ENCODE results near the gene COIL. TPM values are rescaled to one million over a fixed set of nuclear protein-coding genes. Genes with fewer than 3 reads are reported as not detected.
A peak's percentile ranks its signal among the peaks of the same experiment; 100 is the strongest.

Gene COIL
- total RNA-seq, 1 donor from 2014 or later = 8.2 TPM

DNA sequence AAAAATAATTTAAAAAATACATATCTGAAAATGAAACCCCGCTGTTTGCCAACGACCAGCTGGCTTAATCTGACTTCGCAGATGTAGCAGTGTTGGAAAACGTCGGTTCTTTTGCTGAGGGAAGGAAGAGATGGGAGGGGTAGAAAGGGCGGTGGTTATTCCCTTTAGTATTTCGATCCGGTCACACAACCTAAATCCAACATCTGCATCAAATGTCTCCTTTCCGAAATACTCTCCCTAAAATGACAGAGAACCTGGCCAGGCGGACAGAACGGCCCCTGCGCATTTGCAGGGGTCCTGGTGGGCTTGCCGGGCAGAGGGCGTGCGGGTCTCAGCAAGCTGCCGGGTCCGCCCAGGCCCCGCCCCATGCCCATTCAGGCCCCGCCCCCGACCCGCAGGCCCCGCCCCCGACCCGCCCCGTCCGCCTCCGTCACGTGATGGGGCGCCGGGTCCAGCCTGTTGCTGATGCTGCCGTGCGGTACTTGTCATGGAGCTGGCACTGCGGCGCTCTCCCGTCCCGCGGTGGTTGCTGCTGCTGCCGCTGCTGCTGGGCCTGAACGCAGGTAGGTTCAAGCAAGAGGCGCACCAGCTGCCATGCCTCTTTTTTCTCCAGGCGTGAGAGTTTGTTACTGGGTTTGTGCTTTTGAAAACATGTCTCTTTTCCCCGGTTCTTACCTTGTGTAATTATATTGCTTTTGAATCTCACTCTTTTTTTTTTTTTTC is 17.0 kb upstream of the COIL start, which contains the start of gene SCPEP1:
Gene SCPEP1 (plus strand): TSS at position 459 of the 723 bp plus-strand sequence. CDS start 29 bp downstream, at position 488.
- intact Hi-C loops (cut with micrococcal nuclease) = no loop called here
- H3K4me1 ChIP-seq = peaks cover 30% of the 10 kb centered on the region
- H3K27ac ChIP-seq (replicated peaks) = peak within 1 kb of the TSS; percentile 83

DNA sequence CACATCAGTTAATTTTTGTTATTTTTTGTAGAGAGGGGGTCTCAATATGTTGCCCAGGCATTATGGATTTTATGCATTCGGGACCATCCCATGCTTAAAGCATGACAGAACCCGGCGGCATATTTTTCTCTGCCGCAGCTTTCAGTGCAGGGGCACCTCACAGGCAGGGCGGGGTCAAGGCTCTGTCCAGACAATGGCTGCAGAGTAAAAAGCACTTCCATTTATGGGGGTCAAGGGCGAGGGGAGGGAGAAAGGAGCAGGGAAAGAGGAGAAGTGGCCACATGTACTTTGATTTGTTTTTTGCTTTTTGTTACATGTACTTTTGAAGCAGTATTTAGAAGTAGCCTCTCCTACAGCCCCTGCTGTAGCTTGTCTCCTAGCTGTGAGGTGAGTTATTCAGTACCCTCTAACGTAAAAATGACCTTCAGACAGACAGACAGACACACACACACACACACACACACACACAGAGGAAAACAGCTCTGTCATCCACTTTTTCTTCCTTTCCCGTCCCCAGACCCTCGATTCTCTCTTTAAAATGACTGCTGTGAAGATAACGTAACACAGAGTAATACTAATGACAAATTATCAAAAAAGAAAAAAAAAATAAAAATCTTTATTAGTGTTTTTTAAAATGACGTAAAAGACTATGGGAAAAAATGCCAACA is 16.2 kb upstream of the COIL start:
- H3K4me1 ChIP-seq = peaks cover 30% of the 10 kb centered on the region
- peak overlapping the region; percentile 81 for H3K4me3 ChIP-seq
- TF ChIP-seq, protein P1, sequence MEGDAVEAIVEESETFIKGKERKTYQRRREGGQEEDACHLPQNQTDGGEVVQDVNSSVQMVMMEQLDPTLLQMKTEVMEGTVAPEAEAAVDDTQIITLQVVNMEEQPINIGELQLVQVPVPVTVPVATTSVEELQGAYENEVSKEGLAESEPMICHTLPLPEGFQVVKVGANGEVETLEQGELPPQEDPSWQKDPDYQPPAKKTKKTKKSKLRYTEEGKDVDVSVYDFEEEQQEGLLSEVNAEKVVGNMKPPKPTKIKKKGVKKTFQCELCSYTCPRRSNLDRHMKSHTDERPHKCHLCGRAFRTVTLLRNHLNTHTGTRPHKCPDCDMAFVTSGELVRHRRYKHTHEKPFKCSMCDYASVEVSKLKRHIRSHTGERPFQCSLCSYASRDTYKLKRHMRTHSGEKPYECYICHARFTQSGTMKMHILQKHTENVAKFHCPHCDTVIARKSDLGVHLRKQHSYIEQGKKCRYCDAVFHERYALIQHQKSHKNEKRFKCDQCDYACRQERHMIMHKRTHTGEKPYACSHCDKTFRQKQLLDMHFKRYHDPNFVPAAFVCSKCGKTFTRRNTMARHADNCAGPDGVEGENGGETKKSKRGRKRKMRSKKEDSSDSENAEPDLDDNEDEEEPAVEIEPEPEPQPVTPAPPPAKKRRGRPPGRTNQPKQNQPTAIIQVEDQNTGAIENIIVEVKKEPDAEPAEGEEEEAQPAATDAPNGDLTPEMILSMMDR (IDR thresholded peaks at IDR 0.05; ENCODE audit: borderline replicate concordance) = no peak
- intact Hi-C loops (cut with micrococcal nuclease) = no loop called here
- H3K27me3 ChIP-seq (ENCODE audit: low read depth) = no peaks in the 10 kb centered on the region
- H3K36me3 ChIP-seq = peaks cover 12% of the 10 kb centered on the region
- no peaks in the 10 kb centered on the region for H3K9me3 ChIP-seq (replicated peaks)
- no peak for DNase-seq
- peak overlapping the region; percentile 83 for H3K27ac ChIP-seq (replicated peaks)

More for the DNA sequence above, 17.0 kb upstream of the COIL start, which contains the start of gene SCPEP1:
- H3K9me3 ChIP-seq (replicated peaks) = no peaks in the 10 kb centered on the region
- TF ChIP-seq, protein P1 (IDR thresholded peaks at IDR 0.05; ENCODE audit: borderline replicate concordance) = no peak
- H3K27me3 ChIP-seq (ENCODE audit: low read depth) = no peaks in the 10 kb centered on the region
- peaks cover 19% of the 10 kb centered on the region for H3K36me3 ChIP-seq
- DNase-seq = peak; percentile 86
- H3K4me3 ChIP-seq = peak within 1 kb of the TSS; percentile 81

- TF ChIP-seq, protein P1 (IDR thresholded peaks at IDR 0.05; ENCODE audit: borderline replicate concordance) = no peak
- Histone ChIP-seq H3K36me3 (no peaks in the 10 kb centered on the region), H3K27ac (replicated peaks) (no peak overlapping the region), H3K27me3 (ENCODE audit: low read depth) (no peaks in the 10 kb centered on the region), H3K4me3 (no peak overlapping the region), H3K9me3 (replicated peaks) (no peaks in the 10 kb centered on the region), H3K4me1 (peaks cover 30% of the 10 kb centered on the region)
- DNase-seq = no peak
- intact Hi-C loops (cut with micrococcal nuclease) = no loop called here
Observed at GRCh38 chr17:56975656-56976055, 14.8 kb upstream of the COIL start.

DNA sequence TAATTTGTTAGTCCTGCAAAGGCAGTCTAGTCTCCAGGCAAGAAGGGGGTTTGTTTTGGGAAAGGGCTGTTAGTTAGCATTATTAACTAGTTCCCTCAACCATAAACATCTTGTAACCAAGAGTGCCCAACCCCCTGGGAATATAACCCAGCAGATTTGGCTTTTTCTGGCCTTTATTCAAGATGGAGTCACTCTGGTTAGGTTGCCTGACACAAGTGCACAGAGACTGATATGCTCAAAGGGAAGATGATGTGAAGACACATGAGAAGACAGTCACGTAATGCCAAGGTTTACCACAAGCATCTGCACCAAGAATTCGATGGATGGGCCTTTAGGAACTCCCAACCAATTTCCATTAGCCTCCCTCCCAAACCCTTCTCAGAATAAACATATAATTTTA is 13.2 kb upstream of the COIL start:
- TF ChIP-seq, protein P1 (IDR thresholded peaks at IDR 0.05; ENCODE audit: borderline replicate concordance) = no peak
- DNase-seq = no peak
- Histone ChIP-seq H3K27ac (replicated peaks) (no peak overlapping the region), H3K4me3 (no peak overlapping the region), H3K4me1 (peaks cover 23% of the 10 kb centered on the region), H3K27me3 (ENCODE audit: low read depth) (no peaks in the 10 kb centered on the region), H3K9me3 (replicated peaks) (no peaks in the 10 kb centered on the region), H3K36me3 (no peaks in the 10 kb centered on the region)
- intact Hi-C loops (cut with micrococcal nuclease) = no loop called here

- no peaks in the 10 kb centered on the region for H3K27me3 ChIP-seq (ENCODE audit: low read depth)
- H3K4me1 ChIP-seq = peaks cover 18% of the 10 kb centered on the region
- TF ChIP-seq, protein P1 (IDR thresholded peaks at IDR 0.05; ENCODE audit: borderline replicate concordance) = no peak
- DNase-seq = no peak
- no peaks in the 10 kb centered on the region for H3K9me3 ChIP-seq (replicated peaks)
- intact Hi-C loops (cut with micrococcal nuclease) = no loop called here
- no peak overlapping the region for H3K4me3 ChIP-seq
- H3K36me3 ChIP-seq = no peaks in the 10 kb centered on the region
- H3K27ac ChIP-seq (replicated peaks) = no peak overlapping the region
Observed at GRCh38 chr17:56973520-56973919, 12.7 kb upstream of the COIL start.
